CD4-positive, alpha-beta T cell (primary cell): ENCODE data around the gene ZBTB46. TPM values are rescaled to one million over a fixed set of nuclear protein-coding genes. Genes with fewer than 3 reads are reported as not detected.

Experiments
- ATAC-seq: fragments of 200-7000 bp; cut with Tn5 transposase; one replicate; pipeline ENCODE4 v1.10.0; 2022; ENCODE audit warnings: mild to moderate bottlenecking; ENCODE audit not compliant: poor library complexity
- CTCF ChIA-PET: fragments of 350-600 bp; sonication (Branson Sonifier 250); formaldehyde crosslinking; loops from one replicate; lab custom pipeline; 2021; ENCODE audit warnings: antibody characterized with exemption, inconsistent platforms; lab: Charles Lee
- POLR2A ChIA-PET: fragments of 350-600 bp; sonication (Branson Sonifier 250); formaldehyde crosslinking; loops from one replicate; lab custom pipeline; 2021; ENCODE audit warnings: antibody characterized with exemption, inconsistent platforms; lab: Charles Lee
- DNase-seq, 14 experiments: peaks; one replicate each; pipeline ENCODE4 v3.0.0-alpha.2; 2013 to 2020; ENCODE audit warnings: mixed read lengths in 2 of 14
- H3K27ac ChIP-seq, 2 donors: one replicate each; pipeline versions ENCODE4 v1.5.1 to v1.7.0; 2013; ENCODE audit warnings: low read length in 2 of 2, low read depth in 1 of 2, mild to moderate bottlenecking in 1 of 2
- H3K27me3 ChIP-seq, 2 experiments: 1 replicate in 1 of 2; 2 replicates in 1 of 2; pipeline versions ENCODE4 v1.6.1 to v1.7.0; 2013; ENCODE audit warnings: low read length in 2 of 2, control low read depth in 1 of 2, mild to moderate bottlenecking in 1 of 2, moderate library complexity in 1 of 2; ENCODE audit not compliant: insufficient read depth in 2 of 2, control insufficient read depth in 1 of 2
- H3K36me3 ChIP-seq: one replicate; pipeline ENCODE4 v1.6.1; 2013; ENCODE audit warnings: low read length, control low read depth; ENCODE audit not compliant: insufficient read depth
- H3K4me1 ChIP-seq: one replicate; pipeline ENCODE4 v1.6.1; 2013; ENCODE audit warnings: low read length, control low read depth; ENCODE audit not compliant: insufficient read depth
- H3K4me3 ChIP-seq: one replicate; pipeline ENCODE4 v1.5.1; 2013; ENCODE audit warnings: mild to moderate bottlenecking, low read length, moderate library complexity
- H3K9me3 ChIP-seq, 2 experiments: 1 replicate in 1 of 2; 2 replicates in 1 of 2; pipeline versions ENCODE4 v1.6.1 to v1.7.0; 2013; ENCODE audit warnings: low read length in 2 of 2, mild to moderate bottlenecking in 2 of 2, control low read depth in 1 of 2, moderate library complexity in 1 of 2; ENCODE audit not compliant: control insufficient read depth in 1 of 2, insufficient read depth in 1 of 2
- H3K27ac Mint-ChIP-seq: one replicate; pipeline ENCODE4 v1.8.0; 2020; ENCODE audit warnings: mixed read lengths
- H3K27me3 Mint-ChIP-seq: one replicate; pipeline ENCODE4 v1.8.0; 2021; ENCODE audit warnings: mixed read lengths
- H3K36me3 Mint-ChIP-seq: one replicate; pipeline ENCODE4 v1.8.0; 2021; ENCODE audit warnings: low read depth, mixed read lengths
- H3K4me1 Mint-ChIP-seq: one replicate; pipeline ENCODE4 v1.8.0; 2021; ENCODE audit warnings: low read depth, mixed read lengths
- H3K4me3 Mint-ChIP-seq: one replicate; pipeline ENCODE4 v1.8.0; 2020; ENCODE audit warnings: mild to moderate bottlenecking, mixed read lengths
- H3K9me3 Mint-ChIP-seq: one replicate; pipeline ENCODE4 v1.8.0; 2020; ENCODE audit warnings: mixed read lengths
- intact Hi-C, 2 experiments: fragments of 100-400 bp; cut with DNase I in 1 of 2; cut with micrococcal nuclease in 1 of 2; formaldehyde crosslinking; loops; one replicate each; pipeline versions ENCODE4 v1.15.1 to v1.9.0; 2023 to 2025; cut with DNase I, micrococcal nuclease
- total RNA-seq, 174 experiments: library from RNA in 2 of 174; stranded (reverse) in 2 of 174; gene quantifications; one replicate each; pipeline ENCODE4 v1.2.3 and lab custom pipeline; 2021 to 2026
- TF ChIP-seq, protein P1 (sequence below): fragments of 200-600 bp; IDR thresholded peaks from one replicate; pipeline ENCODE4 v1.8.0; 2022; ENCODE audit warnings: antibody characterized with exemption, mild to moderate bottlenecking

The ZBTB46 gene
- total RNA-seq, 2 experiments from 2014 or later, result 0.08 to 0.34 TPM

DNA sequence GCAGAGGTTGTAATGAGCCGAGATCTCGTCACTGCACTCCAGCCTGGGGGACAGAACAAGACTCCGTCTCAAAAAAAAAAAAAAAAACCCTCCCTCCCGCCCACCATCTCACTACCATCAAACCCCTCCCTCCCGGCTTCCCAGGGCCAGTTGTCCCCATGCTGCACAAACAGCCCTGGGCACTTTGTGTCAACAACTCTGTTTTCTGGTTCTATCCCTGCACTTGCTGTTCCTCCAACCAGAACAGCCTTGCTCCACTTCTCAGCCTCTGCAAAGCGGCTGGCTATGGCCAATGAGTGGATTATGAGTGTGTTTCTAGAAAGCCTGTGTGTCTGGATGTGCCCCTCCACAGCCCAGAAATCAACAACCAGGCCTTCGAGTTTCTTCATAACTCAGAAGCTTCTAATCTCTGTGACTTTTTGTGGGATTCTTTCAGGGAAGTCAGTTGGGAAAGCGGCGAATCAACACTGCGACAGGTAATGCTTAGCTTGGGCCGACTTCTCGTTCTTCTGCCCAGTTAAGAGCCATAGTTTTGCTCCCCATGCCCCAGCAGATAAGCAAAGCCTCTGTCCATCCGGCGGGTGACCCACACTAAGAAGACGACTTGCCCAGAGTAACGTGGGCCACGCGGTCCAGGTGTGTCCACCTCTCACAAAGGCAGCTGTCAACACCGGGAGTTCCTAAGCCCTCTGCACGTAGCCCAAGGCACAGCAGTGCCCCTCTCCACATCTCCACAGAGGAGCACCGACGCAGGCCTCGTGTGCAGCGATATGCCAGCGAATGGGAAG is 5.5 kb downstream of the ZBTB46 start:
- ChIA-PET POLR2A (no interaction called here), CTCF (no interaction called here)
- H3K36me3 Mint-ChIP-seq, result no peaks in the 10 kb centered on the region
- H3K9me3 ChIP-seq, result no peaks in the 10 kb centered on the region
- TF ChIP-seq, protein P1, sequence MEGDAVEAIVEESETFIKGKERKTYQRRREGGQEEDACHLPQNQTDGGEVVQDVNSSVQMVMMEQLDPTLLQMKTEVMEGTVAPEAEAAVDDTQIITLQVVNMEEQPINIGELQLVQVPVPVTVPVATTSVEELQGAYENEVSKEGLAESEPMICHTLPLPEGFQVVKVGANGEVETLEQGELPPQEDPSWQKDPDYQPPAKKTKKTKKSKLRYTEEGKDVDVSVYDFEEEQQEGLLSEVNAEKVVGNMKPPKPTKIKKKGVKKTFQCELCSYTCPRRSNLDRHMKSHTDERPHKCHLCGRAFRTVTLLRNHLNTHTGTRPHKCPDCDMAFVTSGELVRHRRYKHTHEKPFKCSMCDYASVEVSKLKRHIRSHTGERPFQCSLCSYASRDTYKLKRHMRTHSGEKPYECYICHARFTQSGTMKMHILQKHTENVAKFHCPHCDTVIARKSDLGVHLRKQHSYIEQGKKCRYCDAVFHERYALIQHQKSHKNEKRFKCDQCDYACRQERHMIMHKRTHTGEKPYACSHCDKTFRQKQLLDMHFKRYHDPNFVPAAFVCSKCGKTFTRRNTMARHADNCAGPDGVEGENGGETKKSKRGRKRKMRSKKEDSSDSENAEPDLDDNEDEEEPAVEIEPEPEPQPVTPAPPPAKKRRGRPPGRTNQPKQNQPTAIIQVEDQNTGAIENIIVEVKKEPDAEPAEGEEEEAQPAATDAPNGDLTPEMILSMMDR, result no peak
- no peak overlapping the region for H3K27ac ChIP-seq
- intact Hi-C loops, result no loop called here
- no peak for ATAC-seq
- H3K27me3 ChIP-seq, result peaks cover 40 to 42% of the 10 kb centered on the region in 2 experiments
- no peak overlapping the region for H3K27ac Mint-ChIP-seq
- H3K4me1 ChIP-seq, result peaks cover 15% of the 10 kb centered on the region
- DNase-seq, result no peak
- peaks cover 10% of the 10 kb centered on the region for H3K4me1 Mint-ChIP-seq
- H3K4me3 ChIP-seq, result no peak overlapping the region
- no peaks in the 10 kb centered on the region for H3K36me3 ChIP-seq
- H3K27me3 Mint-ChIP-seq, result peaks cover 50% of the 10 kb centered on the region
- no peak overlapping the region for H3K4me3 Mint-ChIP-seq
- no peaks in the 10 kb centered on the region for H3K9me3 Mint-ChIP-seq

DNA sequence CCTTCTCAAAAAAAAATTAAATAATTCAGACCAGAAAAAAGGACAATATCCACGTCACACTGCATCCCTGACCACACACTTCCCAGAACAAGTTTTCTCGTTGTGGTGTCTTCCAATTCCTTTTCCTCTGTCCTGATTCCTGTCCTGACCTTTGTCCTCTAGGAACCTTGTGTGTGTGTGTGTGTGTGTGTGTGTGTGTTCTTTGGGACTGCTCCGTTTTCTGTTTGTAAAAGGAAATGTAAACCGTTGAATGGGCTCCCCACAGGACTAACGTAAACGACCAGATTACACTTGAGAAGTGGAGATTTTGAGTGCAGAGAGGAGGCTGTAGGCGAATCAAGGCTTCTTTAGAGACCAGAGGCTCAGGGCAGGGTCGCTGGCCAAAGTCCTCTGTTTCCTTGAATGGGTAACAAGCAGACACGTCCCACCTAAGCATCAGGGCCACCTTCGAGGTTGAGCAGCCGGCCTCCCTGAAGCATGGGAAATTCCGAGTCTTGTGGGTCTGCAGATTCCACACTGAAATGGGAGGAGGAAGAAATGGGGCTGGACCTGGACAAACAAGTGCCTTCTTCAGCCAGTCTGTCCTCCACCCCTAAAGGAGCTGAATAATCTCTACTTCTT is 7.3 kb downstream of the ZBTB46 start:
- no peaks in the 10 kb centered on the region for H3K4me1 ChIP-seq
- Mint-ChIP-seq H3K27me3 (peaks cover 42% of the 10 kb centered on the region), H3K27ac (no peak overlapping the region), H3K9me3 (no peaks in the 10 kb centered on the region), H3K4me3 (no peak overlapping the region), H3K4me1 (peaks cover 5% of the 10 kb centered on the region), H3K36me3 (no peaks in the 10 kb centered on the region)
- no peak for ATAC-seq
- intact Hi-C loops, result no loop called here
- no peak for DNase-seq
- no peaks in the 10 kb centered on the region for H3K9me3 ChIP-seq
- ChIA-PET POLR2A (no interaction called here), CTCF (no interaction called here)
- no peaks in the 10 kb centered on the region for H3K36me3 ChIP-seq
- TF ChIP-seq, protein P1, result no peak
- no peak overlapping the region for H3K27ac ChIP-seq
- peaks cover 28 to 29% of the 10 kb centered on the region in 2 experiments for H3K27me3 ChIP-seq
- H3K4me3 ChIP-seq, result no peak overlapping the region

DNA sequence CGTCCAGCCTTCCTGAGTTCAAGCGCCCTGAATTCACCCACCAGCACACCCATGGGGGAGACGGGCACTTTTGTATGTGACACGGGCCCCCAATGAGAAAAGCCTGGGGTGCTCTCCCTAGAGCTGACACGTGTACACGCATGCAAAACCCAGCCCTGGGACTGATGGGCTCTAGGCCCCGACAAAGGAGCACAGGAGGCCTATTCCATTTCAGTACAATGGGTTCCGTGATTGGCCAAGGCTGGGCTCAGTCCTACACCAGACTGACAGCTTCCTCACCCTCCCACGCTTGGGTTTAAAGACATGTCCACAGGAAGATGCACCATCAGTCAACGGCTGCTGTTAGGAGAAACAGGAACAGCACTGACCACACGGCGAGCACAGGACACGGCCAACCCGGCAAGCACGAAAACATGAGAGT is 8.8 kb downstream of the ZBTB46 start:
- H3K4me1 ChIP-seq, result no peaks in the 10 kb centered on the region
- H3K9me3 Mint-ChIP-seq, result no peaks in the 10 kb centered on the region
- no peak overlapping the region for H3K27ac ChIP-seq
- peaks cover 5% of the 10 kb centered on the region for H3K4me1 Mint-ChIP-seq
- H3K27me3 Mint-ChIP-seq, result peaks cover 29% of the 10 kb centered on the region
- ChIA-PET CTCF (no interaction called here), POLR2A (no interaction called here)
- ATAC-seq (no peak), DNase-seq (no peak)
- H3K27me3 ChIP-seq, result peaks cover 18% of the 10 kb centered on the region in 2 experiments
- no peak overlapping the region for H3K4me3 Mint-ChIP-seq
- no peak overlapping the region for H3K27ac Mint-ChIP-seq
- H3K36me3 Mint-ChIP-seq, result no peaks in the 10 kb centered on the region
- no peak overlapping the region for H3K4me3 ChIP-seq
- intact Hi-C loops, result no loop called here
- no peaks in the 10 kb centered on the region for H3K9me3 ChIP-seq
- TF ChIP-seq, protein P1, result no peak
- no peaks in the 10 kb centered on the region for H3K36me3 ChIP-seq
